HUES48 (cell line): Measurements from ENCODE around the gene CARS1.

Experiments used
- H3K27ac ChIP-seq: one replicate; pipeline ENCODE4 v1.7.0; 2013; ENCODE audit warnings: low read depth, low read length, inconsistent platforms
- H3K27me3 ChIP-seq: 2 replicates; pipeline ENCODE4 v1.6.1; 2013; ENCODE audit warnings: mild to moderate bottlenecking, low read length; ENCODE audit not compliant: control insufficient read depth, insufficient read depth
- H3K36me3 ChIP-seq: 2 replicates; pipeline ENCODE4 v1.6.1; 2013; ENCODE audit warnings: low read length; ENCODE audit not compliant: control insufficient read depth, insufficient read depth
- H3K4me1 ChIP-seq: 2 replicates; pipeline ENCODE4 v1.6.1; 2013; ENCODE audit warnings: mild to moderate bottlenecking, low read length; ENCODE audit not compliant: control insufficient read depth, insufficient read depth
- H3K4me3 ChIP-seq: 2 replicates; pipeline ENCODE4 v1.5.1; 2013; ENCODE audit warnings: mild to moderate bottlenecking, low read depth, low read length
- H3K9ac ChIP-seq: 2 replicates; pipeline ENCODE4 v1.6.1; 2013; ENCODE audit warnings: mild to moderate bottlenecking, low read depth, low read length, moderate library complexity
- H3K9me3 ChIP-seq: 2 replicates; pipeline ENCODE4 v1.6.1; 2013; ENCODE audit warnings: low read length; ENCODE audit not compliant: control insufficient read depth, insufficient read depth

CARS1 gene

DNA sequence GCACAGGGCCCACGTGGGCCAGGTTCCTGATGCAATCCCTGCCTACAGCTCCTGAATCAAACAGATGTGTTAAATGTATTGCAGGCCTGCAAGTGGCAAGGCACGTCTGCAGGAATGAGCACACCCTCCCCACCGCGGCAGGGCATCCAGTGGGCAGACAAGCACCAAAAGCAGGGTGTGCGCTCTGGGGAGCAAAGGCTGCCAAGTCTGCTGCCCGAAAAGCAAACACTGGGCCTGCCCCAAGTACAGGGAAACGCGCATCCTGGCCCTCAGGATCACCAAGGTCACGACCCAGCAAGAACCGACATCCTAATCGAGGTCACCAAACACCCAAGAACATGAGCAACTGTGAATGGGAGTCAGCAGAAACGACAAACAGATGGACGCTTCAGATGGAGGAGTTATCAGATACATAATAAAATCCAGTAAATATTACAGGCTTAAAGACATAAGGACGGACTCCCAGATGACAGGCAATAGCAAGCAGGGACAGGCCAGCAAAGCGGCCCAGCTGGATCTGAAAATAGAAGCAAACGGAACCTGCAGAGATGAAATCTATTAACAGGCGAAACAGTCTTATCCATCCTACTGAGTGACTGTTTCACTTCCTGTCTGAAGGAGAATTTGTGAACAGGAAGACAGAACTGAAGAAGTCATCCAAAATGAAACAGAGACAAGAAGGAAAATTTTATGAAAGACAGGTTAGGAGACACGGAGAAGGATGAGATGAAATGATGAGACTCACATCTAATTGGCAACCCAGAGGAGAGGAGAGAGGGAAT, 26.7 kb downstream of the CARS1 start:
- H3K36me3 ChIP-seq: peaks cover 86% of the 10 kb centered on the region
- no peaks in the 10 kb centered on the region for H3K9me3 ChIP-seq
- no peak overlapping the region for H3K9ac ChIP-seq
- H3K27me3 ChIP-seq: no peaks in the 10 kb centered on the region
- no peak overlapping the region for H3K4me3 ChIP-seq
- no peaks in the 10 kb centered on the region for H3K4me1 ChIP-seq
- H3K27ac ChIP-seq: no peak overlapping the region

DNA sequence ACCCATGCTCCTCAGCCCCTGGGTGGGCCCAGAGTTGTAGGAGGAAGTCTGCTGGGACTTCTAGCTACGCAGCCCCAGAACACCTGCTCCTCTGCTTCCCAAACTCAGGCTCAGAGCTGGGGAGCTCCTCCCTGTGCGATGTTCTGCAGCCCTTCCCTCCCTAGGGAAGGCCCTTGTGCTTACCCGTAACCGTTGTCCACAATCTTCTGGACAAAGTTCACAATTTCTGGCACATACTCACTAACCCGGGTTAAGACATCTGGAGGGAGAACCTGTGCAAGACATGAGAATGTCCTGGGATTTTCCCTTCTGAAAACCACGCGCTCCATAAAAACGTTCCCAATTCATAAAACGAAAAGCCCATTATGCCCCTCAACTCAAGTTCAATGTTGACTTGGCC, 28.4 kb downstream of the CARS1 start:
- H3K36me3 ChIP-seq: peaks cover 85% of the 10 kb centered on the region
- H3K9ac ChIP-seq: no peak overlapping the region
- no peak overlapping the region for H3K27ac ChIP-seq
- H3K4me3 ChIP-seq: no peak overlapping the region
- no peaks in the 10 kb centered on the region for H3K4me1 ChIP-seq
- H3K9me3 ChIP-seq: no peaks in the 10 kb centered on the region
- H3K27me3 ChIP-seq: no peaks in the 10 kb centered on the region

GRCh38 chr11:3026803-3027202, 30.4 kb downstream of the CARS1 start:
- H3K4me1 ChIP-seq: no peaks in the 10 kb centered on the region
- H3K27ac ChIP-seq: no peak overlapping the region
- H3K27me3 ChIP-seq: no peaks in the 10 kb centered on the region
- peaks cover 77% of the 10 kb centered on the region for H3K36me3 ChIP-seq
- no peak overlapping the region for H3K9ac ChIP-seq
- H3K9me3 ChIP-seq: no peaks in the 10 kb centered on the region
- no peak overlapping the region for H3K4me3 ChIP-seq

GRCh38 chr11:3022982-3023381, 34.2 kb downstream of the CARS1 start:
- H3K9me3 ChIP-seq: no peaks in the 10 kb centered on the region
- H3K36me3 ChIP-seq: peaks cover 73% of the 10 kb centered on the region
- H3K4me1 ChIP-seq: no peaks in the 10 kb centered on the region
- H3K27me3 ChIP-seq: no peaks in the 10 kb centered on the region
- H3K27ac ChIP-seq: no peak overlapping the region
- H3K9ac ChIP-seq: no peak overlapping the region
- H3K4me3 ChIP-seq: no peak overlapping the region

- H3K36me3 ChIP-seq: peaks cover 75% of the 10 kb centered on the region
- no peaks in the 10 kb centered on the region for H3K9me3 ChIP-seq
- no peaks in the 10 kb centered on the region for H3K4me1 ChIP-seq
- no peaks in the 10 kb centered on the region for H3K27me3 ChIP-seq
- H3K9ac ChIP-seq: no peak overlapping the region
- no peak overlapping the region for H3K27ac ChIP-seq
- no peak overlapping the region for H3K4me3 ChIP-seq
These were observed 34.8 kb downstream of the CARS1 start for GRCh38 chr11:3022300-3022967.

GRCh38 chr11:3021125-3021524, 36.1 kb downstream of the CARS1 start:
- peaks cover 75% of the 10 kb centered on the region for H3K36me3 ChIP-seq
- H3K27ac ChIP-seq: no peak overlapping the region
- H3K4me3 ChIP-seq: no peak overlapping the region
- H3K9me3 ChIP-seq: no peaks in the 10 kb centered on the region
- H3K4me1 ChIP-seq: no peaks in the 10 kb centered on the region
- no peak overlapping the region for H3K9ac ChIP-seq
- H3K27me3 ChIP-seq: no peaks in the 10 kb centered on the region

DNA sequence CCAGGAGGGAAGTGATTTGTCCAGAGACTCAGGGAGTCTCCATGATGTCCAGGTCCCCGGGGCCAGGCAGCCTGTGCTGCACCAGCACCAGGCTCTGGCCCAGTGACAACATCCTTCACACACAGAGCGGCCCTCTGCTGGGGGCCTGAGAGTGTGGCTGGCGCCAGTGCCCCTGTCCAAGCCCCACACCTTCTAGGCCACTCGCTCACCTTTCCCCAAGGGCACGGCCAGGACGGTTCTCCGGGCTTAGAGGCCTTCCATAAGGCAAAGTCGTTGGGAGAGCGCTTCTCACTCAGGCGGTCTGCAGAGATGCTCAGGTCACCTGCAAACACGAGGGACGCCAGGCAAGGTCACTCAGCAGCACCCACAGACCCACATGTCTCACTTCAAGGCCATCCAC, 37.2 kb downstream of the CARS1 start:
- no peak overlapping the region for H3K4me3 ChIP-seq
- no peaks in the 10 kb centered on the region for H3K4me1 ChIP-seq
- H3K36me3 ChIP-seq: peaks cover 78% of the 10 kb centered on the region
- H3K27me3 ChIP-seq: no peaks in the 10 kb centered on the region
- no peak overlapping the region for H3K27ac ChIP-seq
- no peaks in the 10 kb centered on the region for H3K9me3 ChIP-seq
- H3K9ac ChIP-seq: no peak overlapping the region

DNA sequence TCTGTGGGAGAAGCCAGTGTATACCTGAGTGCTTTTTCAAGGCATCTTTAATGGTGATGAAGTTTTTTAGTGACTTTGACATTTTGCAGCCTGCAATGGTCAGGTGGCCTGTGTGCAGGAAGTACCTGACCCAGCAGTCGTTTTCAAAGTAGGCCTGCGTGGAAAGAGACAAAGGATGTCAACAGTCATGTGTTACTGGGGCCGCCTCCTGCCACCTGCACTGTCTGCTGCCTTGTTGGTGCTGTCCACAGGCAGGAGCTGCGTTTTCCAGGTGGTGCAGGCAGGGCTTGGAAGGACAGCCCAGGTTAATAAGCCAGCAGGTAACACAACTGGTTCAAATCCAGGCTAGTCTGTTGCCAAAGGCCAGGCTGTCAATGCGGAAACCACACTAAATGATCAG, 38.6 kb downstream of the CARS1 start:
- no peak overlapping the region for H3K4me3 ChIP-seq
- no peak overlapping the region for H3K27ac ChIP-seq
- H3K9me3 ChIP-seq: no peaks in the 10 kb centered on the region
- no peaks in the 10 kb centered on the region for H3K27me3 ChIP-seq
- H3K4me1 ChIP-seq: no peaks in the 10 kb centered on the region
- H3K36me3 ChIP-seq: peaks cover 84% of the 10 kb centered on the region
- no peak overlapping the region for H3K9ac ChIP-seq

DNA sequence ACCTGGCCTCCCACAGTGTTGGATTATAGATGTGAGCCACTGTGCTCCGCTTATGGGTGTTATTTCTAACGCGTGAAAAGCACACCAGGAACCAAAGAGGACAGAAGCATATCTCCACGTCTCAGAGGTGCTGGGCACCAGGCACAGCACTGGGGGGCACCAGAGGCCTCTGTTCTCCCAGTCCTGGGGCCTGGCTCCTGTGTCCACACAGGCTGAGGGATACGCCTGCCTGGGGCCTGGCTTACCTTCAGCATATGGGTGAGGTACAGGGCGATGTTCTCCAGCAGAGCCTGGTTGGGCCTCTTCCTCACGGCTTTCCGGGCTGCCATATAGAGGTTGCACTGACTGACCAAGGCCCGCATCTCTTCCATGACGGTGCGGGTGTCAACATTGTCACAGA, 40.4 kb downstream of the CARS1 start:
- Histone ChIP-seq H3K27me3 (no peaks in the 10 kb centered on the region), H3K36me3 (peaks cover 90% of the 10 kb centered on the region), H3K9me3 (no peaks in the 10 kb centered on the region), H3K4me1 (no peaks in the 10 kb centered on the region), H3K4me3 (no peak overlapping the region), H3K9ac (no peak overlapping the region), H3K27ac (no peak overlapping the region)

GRCh38 chr11:3015796-3016195, 41.4 kb downstream of the CARS1 start:
- H3K27me3 ChIP-seq: no peaks in the 10 kb centered on the region
- H3K36me3 ChIP-seq: peaks cover 94% of the 10 kb centered on the region
- no peak overlapping the region for H3K9ac ChIP-seq
- no peak overlapping the region for H3K27ac ChIP-seq
- no peaks in the 10 kb centered on the region for H3K9me3 ChIP-seq
- no peaks in the 10 kb centered on the region for H3K4me1 ChIP-seq
- H3K4me3 ChIP-seq: no peak overlapping the region

DNA sequence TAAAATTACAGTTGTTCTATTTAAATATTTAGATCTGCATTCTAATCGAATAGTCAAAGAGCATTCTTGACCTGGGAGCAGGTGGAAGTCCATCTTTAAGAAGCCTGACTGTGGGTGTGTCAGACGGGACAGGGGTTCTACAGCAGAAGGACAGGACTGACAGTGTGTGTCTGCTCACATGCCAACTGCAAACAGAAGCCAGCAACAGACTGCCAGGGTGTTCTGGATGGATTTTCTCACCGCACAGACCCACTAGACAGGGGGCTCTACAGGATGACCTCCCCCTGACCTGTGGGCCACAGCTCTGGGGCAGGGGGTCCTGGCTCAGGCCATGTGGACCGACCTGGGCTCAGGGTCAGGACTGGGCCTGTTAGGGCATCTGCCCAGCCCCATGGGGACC, 42.3 kb downstream of the CARS1 start:
- no peak overlapping the region for H3K27ac ChIP-seq
- H3K9me3 ChIP-seq: no peaks in the 10 kb centered on the region
- H3K27me3 ChIP-seq: no peaks in the 10 kb centered on the region
- H3K9ac ChIP-seq: no peak overlapping the region
- peaks cover 94% of the 10 kb centered on the region for H3K36me3 ChIP-seq
- H3K4me3 ChIP-seq: no peak overlapping the region
- no peaks in the 10 kb centered on the region for H3K4me1 ChIP-seq
